ENCODE results near the gene VDAC1.

Gene VDAC1

DNA sequence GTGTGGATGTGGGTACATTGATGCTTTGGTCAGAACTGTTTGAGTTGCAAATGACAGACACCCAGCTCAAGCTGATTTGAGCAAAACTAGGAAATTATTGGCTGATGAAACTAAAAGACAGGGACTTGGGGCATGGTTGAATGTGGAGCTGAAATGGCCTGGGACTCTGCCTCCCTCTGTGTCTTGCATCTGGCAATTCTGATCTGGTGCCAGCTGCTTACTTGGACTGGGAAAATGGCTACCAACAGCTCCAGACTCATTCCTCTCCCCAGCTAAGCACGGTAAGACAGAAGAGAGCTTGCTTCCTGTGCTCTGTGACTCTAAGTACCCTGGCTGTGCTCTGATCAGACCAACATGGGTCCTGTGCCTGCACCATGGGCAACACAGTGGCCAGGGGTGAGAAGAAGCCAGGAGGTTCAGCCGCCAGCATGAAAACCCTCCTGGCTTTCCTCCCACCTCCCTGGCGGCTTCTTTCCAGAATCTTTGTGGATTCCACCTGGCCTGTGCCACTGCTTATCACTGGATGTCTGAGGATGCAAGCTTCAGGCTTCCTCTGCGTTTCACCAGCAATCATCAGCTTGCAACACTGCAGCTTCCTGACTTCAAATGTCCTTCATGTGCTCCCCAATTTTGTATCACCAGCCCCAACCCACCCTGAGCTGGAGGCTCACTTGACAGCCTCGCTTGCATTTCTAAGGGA lies 80.4 kb downstream of the VDAC1 start:
- DNase-seq = no peak

GRCh38 chr5:133921979-133922378 lies 82.8 kb downstream of the VDAC1 start:
- no peak for DNase-seq
